ENCODE measurements around the gene PRR33. TPM values are rescaled to one million over a fixed set of nuclear protein-coding genes. Genes with fewer than 3 reads are reported as not detected.

PRR33 gene
- total RNA-seq, 1 experiment from 2014 or later = not detected

- no peaks in the 10 kb centered on the region for H3K9me2 ChIP-seq (replicated peaks; ENCODE audit: low read length)
- H3K4me2 ChIP-seq (ENCODE audit: low read length) = no peak overlapping the region
- intact Hi-C loops (cut with micrococcal nuclease) = loop anchor here (10.0 kb wide), 1 partner anchor 315 kb away; no protein-coding TSS in a partner anchor
- POLR2A ChIA-PET (ENCODE audit: unreplicated experiment) = no interaction called here
- H3K9me3 ChIP-seq (ENCODE audit: low read length) = no peaks in the 10 kb centered on the region
- no peak for TF ChIP-seq EZH2phosphoT487 (IDR thresholded peaks at IDR 0.05; ENCODE audit: borderline replicate concordance, low read length)
- no peak for TF ChIP-seq EZH2 (IDR thresholded peaks at IDR 0.05; ENCODE audit: low read length, unreplicated experiment)
- TF ChIP-seq, protein P1, sequence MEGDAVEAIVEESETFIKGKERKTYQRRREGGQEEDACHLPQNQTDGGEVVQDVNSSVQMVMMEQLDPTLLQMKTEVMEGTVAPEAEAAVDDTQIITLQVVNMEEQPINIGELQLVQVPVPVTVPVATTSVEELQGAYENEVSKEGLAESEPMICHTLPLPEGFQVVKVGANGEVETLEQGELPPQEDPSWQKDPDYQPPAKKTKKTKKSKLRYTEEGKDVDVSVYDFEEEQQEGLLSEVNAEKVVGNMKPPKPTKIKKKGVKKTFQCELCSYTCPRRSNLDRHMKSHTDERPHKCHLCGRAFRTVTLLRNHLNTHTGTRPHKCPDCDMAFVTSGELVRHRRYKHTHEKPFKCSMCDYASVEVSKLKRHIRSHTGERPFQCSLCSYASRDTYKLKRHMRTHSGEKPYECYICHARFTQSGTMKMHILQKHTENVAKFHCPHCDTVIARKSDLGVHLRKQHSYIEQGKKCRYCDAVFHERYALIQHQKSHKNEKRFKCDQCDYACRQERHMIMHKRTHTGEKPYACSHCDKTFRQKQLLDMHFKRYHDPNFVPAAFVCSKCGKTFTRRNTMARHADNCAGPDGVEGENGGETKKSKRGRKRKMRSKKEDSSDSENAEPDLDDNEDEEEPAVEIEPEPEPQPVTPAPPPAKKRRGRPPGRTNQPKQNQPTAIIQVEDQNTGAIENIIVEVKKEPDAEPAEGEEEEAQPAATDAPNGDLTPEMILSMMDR (conservative IDR thresholded peaks at IDR 0.05; ENCODE audit: low read depth, low read length) = no peak
- no peak overlapping the region for H2AFZ ChIP-seq (ENCODE audit: low read length)
- H3K9ac ChIP-seq (ENCODE audit: low read length) = no peak overlapping the region
- no peaks in the 10 kb centered on the region for H3K79me2 ChIP-seq (ENCODE audit: low read length)
- H3K4me3 ChIP-seq (ENCODE audit: low read length) = no peak overlapping the region
- no TSS peak for BruUV-seq (replicated peaks)
- CTCF ChIA-PET = interaction anchor here (0.6 kb wide), 1 partner anchor 37 kb away, joined by 10 read pairs; no protein-coding TSS in a partner anchor
- no peaks in the 10 kb centered on the region for H4K20me1 ChIP-seq (ENCODE audit: low read length)
- ATAC-seq (no peak), DNase-seq (no peak)
- no peak overlapping the region for H3K27ac ChIP-seq (ENCODE audit: low read length)
- H3K36me3 ChIP-seq (ENCODE audit: low read depth, low read length) = no peaks in the 10 kb centered on the region
- peaks cover 6% of the 10 kb centered on the region for H3K4me1 ChIP-seq (ENCODE audit: insufficient read depth, low read length)
- no peaks in the 10 kb centered on the region for H3K27me3 ChIP-seq (ENCODE audit: low read length)
- no peaks in the 10 kb centered on the region for H3F3A ChIP-seq (ENCODE audit: low read length, unreplicated experiment)
Measured at GRCh38 chr11:1839204-1839923, 52.3 kb downstream of the PRR33 start.

GRCh38 chr11:1838426-1839144, 53.1 kb downstream of the PRR33 start, which contains the start of gene TNNI2:
Gene TNNI2 (plus strand): TSS chr11:1838981. CDS start chr11:1839697, 716 bp downstream.
- ChIA-PET CTCF (no interaction called here), POLR2A (ENCODE audit: unreplicated experiment) (no interaction called here)
- H4K20me1 ChIP-seq (ENCODE audit: low read length) = no peaks in the 10 kb centered on the region
- no peaks in the 10 kb centered on the region for H3K9me2 ChIP-seq (replicated peaks; ENCODE audit: low read length)
- no peak for DNase-seq
- no peak within 1 kb of the TSS for H3K4me2 ChIP-seq (ENCODE audit: low read length)
- H3K9me3 ChIP-seq (ENCODE audit: low read length) = no peaks in the 10 kb centered on the region
- no peaks in the 10 kb centered on the region for H3K36me3 ChIP-seq (ENCODE audit: low read depth, low read length)
- peaks cover 14% of the 10 kb centered on the region for H3K4me1 ChIP-seq (ENCODE audit: insufficient read depth, low read length)
- no peaks in the 10 kb centered on the region for H3F3A ChIP-seq (ENCODE audit: low read length, unreplicated experiment)
- TF ChIP-seq, protein P1 (conservative IDR thresholded peaks at IDR 0.05; ENCODE audit: low read depth, low read length) = no peak
- no peak for TF ChIP-seq EZH2phosphoT487 (IDR thresholded peaks at IDR 0.05; ENCODE audit: borderline replicate concordance, low read length)
- no peak for TF ChIP-seq EZH2 (IDR thresholded peaks at IDR 0.05; ENCODE audit: low read length, unreplicated experiment)
- no peak within 1 kb of the TSS for H3K27ac ChIP-seq (ENCODE audit: low read length)
- no peaks in the 10 kb centered on the region for H3K79me2 ChIP-seq (ENCODE audit: low read length)
- intact Hi-C loops (cut with micrococcal nuclease) = loop anchor here (10.0 kb wide), 1 partner anchor 316 kb away; no protein-coding TSS in a partner anchor
- no peak for ATAC-seq
- H3K4me3 ChIP-seq (ENCODE audit: low read length) = no peak within 1 kb of the TSS
- no TSS peak for BruUV-seq (replicated peaks)
- no peaks in the 10 kb centered on the region for H3K27me3 ChIP-seq (ENCODE audit: low read length)
- H3K9ac ChIP-seq (ENCODE audit: low read length) = no peak within 1 kb of the TSS
- no peak within 1 kb of the TSS for H2AFZ ChIP-seq (ENCODE audit: low read length)

Small RNA genes lying within 50 kb of the gene (microRNA-seq; reads per million reads assigned to microRNA genes)
- gene MIR4298 (ENCODE audit: unreplicated experiment) (not detected), gene MIR7847 (ENCODE audit: unreplicated experiment) (not detected)

Other genes starting within 250 kb of the PRR33 start
- not detected in 2 replicates for gene KRTAP5-6, start 194.7 kb downstream of the PRR33 start, total RNA-seq (2014; rRNA removed)
- gene IFITM10, start 141.3 kb downstream of the PRR33 start, total RNA-seq (2014; rRNA removed) = 0.58 and 1.4 TPM in 2 replicates
- 308 and 358 TPM in 2 replicates for gene CTSD, start 128.0 kb downstream of the PRR33 start, total RNA-seq (2014; rRNA removed)
- 4.7 and 7.8 TPM in 2 replicates for gene SYT8, start 56.9 kb downstream of the PRR33 start, total RNA-seq (2014; rRNA removed)
- 0.55 TPM in 1 of 2 replicates, not detected in the other for gene TNNI2, start 52.9 kb downstream of the PRR33 start, total RNA-seq (2014; rRNA removed)
- not detected in 2 replicates for gene LSP1, start 38.8 kb downstream of the PRR33 start, total RNA-seq (2014; rRNA removed)
- not detected in 2 replicates for gene TNNT3, start 27.8 kb upstream of the PRR33 start, total RNA-seq (2014; rRNA removed)
- 232 and 299 TPM in 2 replicates for gene MRPL23, start 55.4 kb upstream of the PRR33 start, total RNA-seq (2014; rRNA removed)
- not detected in 2 replicates for gene H19, start 105.9 kb upstream of the PRR33 start, total RNA-seq (2014; rRNA removed)
- gene IGF2, start 247.5 kb upstream of the PRR33 start, total RNA-seq (2014; rRNA removed) = 5.0 and 5.1 TPM in 2 replicates